Left renal pelvis (tissue), 4 donors: ENCODE data around the gene HAT1. TPM values are rescaled to one million over a fixed set of nuclear protein-coding genes. Genes with fewer than 3 reads are reported as not detected.
A peak's percentile ranks its signal among the peaks of the same experiment; 100 is the strongest.
"Not testable (repeated sequence)": the region's sequence is repeated elsewhere in the genome, so short reads cannot be mapped to it uniquely, and the experiment has no call there.

Source experiments
- DNase-seq, 4 donors: peaks; one replicate each; pipeline ENCODE4 v3.0.0-alpha.2; 2013; ENCODE audit warnings: low read depth in 4 of 4, low spot score in 3 of 4
- polyA plus RNA-seq, 4 donors: library from polyadenylated mRNA; unstranded; fragments of 120-200 nt; gene quantifications; one replicate each; pipeline ENCODE4 v1.2.1, GENCODE V29; 2013; ENCODE audit not compliant: insufficient read length in 4 of 4

HAT1 gene, protein sequence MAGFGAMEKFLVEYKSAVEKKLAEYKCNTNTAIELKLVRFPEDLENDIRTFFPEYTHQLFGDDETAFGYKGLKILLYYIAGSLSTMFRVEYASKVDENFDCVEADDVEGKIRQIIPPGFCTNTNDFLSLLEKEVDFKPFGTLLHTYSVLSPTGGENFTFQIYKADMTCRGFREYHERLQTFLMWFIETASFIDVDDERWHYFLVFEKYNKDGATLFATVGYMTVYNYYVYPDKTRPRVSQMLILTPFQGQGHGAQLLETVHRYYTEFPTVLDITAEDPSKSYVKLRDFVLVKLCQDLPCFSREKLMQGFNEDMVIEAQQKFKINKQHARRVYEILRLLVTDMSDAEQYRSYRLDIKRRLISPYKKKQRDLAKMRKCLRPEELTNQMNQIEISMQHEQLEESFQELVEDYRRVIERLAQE
- polyA plus RNA-seq: 10 to 100 TPM; 52.5 to 81.9 (median 66.6) TPM

DNA sequence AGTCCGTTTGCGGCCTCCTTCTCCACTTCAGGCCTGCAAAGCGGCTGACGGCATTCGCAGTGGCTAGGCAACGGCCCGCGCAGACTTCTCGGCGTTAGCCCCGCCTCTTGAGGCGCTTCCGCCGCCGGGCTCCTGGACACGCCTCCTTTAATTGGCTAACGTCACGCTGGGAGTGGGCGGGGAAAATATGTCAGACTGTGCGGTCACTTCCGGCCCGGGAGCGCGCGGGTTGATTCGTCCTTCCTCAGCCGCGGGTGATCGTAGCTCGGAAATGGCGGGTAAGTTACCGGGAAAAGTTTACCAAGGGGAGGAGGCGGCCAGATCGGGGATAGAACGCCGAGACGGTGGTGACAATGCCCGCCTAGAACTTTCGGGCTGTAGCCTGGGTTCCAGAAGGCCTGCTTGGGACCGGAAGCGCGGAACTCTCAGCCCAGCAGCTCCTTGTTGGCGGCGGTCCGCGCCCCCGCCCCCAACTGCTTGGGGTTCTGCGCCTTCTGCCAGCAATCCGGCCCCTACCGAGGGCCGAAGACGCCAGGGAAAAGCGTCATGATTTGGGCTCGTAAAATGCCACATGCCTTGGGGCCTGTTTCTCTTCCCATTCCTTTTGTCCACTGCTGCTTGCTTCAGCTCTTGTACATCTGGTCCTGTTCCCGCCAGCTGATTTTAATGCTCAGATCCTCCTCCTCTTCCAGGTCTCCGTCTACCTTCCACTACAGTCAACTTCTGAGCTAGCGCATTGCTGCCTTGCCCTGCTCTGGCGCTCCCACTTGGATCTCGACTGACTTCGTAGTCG is at the start of gene HAT1:
Gene HAT1, plus strand, starts transcription at position 232 of the 793 bp plus-strand sequence. Its CDS starts 40 bp downstream, at position 272.
- DNase-seq: peak; percentile 94 to 98 (median 98)

DNA sequence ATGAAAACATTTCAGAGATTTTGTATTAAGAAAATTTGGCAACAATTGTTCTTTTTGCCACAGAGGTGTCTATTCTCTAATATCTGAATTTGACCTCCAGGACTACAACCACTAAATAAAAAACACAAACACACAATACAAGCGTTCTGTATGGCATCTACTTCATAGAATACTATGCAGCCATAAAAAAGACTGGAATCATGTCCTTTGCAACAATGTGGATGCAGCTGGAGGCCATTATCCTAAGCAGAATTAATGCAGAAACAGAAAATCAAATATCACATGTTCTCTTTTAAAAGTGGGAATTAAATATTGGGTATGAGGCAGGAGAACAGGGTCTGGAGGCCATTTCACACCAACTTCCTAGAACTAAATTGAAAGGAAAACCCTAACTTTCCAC is 47.7 kb upstream of the HAT1 start:
- no peak for DNase-seq

DNA sequence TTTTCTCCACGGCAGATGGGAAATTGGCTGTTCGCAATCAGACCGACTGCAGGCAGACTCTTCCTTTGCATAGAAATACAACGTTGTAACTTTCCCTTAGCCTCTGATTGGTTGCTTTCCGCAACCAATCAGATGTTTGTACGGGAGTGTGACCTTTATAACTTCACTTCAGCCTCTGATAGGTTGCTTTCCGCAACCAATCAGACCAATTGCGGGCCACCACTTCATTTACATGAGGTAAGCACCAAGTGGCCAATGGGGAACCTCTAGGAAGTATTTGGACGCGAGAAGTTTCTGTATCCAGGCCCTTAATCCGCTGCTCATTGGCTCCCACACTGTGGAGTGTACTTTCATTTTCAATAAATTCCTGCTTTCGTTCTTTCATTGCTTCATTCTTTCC is 47.3 kb upstream of the HAT1 start:
- no peak for DNase-seq

DNA sequence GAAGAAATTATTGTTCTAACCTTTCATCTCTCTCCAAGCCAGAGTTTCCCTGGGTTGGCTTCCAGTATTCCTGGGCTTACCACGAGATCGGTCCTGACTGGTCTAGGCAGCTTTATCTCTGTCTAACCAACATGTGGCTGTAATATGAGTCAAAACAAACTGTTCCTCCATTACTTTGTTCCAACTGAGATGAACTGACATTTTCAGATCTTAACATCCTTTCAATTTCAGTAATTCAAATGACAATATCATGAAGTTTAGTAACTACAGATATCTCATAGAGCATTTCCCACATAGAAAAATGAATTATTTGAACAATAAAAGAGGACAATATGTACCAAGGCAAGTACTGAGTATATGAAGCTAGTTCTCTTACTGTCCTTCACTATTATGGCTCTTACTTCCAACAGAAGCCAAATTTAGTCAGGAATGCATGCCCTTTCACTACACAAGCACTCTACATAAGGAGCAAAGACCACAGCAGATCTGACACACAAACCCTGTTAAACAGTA is 43.7 kb upstream of the HAT1 start:
- no peak for DNase-seq

DNA sequence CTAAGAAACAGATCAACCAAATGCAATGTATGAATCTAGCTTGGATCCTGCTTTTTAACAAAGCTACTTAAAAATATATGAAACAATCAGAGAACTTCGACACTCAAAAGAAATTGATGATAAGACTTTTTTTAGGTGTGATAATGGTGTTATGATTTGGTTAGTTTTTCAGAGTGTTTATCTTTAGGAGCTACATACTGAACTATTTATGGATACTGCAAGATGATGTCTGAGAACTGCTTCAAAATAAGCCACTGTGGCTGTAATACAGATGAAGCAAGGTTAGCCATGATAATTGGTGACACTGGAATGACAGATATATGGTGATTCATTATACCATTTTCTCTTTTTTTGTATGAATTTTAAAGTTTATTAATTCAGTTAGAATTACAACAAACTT is 42.4 kb upstream of the HAT1 start:
- no peak for DNase-seq

DNA sequence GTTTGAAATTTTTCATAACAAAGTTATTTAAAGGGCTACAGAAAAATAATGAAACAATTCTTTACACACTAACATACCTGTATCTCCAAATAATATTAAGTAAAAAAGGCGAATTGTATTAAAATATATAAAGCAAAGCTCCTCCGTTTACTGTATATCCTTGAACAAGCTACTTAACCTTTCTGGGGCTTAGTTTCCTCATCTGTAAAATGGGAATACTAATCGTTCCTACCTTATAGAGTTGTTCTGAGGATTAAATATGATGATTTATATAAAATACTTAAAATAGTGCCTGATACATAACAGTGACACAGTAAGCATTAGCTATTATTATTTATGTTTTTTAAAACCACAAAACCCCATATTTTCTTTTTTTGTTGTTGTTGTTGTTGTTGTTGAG is 41.5 kb upstream of the HAT1 start:
- no peak for DNase-seq

DNA sequence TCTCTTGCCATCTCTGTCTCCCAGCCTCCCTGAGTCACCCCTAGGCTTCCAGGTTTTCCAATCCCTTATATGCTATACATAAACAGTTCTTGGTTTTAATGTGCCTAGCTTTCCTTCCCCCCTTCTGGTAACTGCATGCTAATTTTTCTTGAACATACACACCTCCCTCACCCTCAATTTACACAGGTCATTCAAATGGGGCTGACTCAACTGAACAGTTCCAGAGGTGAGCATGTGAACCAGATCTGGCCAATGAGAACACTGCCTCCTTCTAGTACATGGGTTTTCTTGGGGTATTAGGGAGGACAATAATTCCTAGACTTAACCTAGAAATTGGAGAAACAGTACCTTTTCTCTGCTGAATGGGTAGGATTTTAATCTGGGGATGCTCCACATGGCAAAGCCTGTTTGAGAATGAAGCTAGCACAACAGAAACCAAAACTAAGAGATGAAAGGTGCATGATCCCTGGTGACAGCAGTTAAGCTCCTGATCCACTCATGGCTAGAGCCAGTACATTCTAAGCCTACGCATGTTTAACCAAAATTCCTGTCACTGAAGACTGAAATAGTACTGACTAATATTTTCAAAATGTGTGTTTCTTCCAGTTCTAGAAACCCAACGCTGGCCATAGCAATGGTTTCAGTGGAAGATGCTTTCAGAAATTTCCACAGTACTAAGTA is 40.0 kb upstream of the HAT1 start:
- DNase-seq: no peak

DNA sequence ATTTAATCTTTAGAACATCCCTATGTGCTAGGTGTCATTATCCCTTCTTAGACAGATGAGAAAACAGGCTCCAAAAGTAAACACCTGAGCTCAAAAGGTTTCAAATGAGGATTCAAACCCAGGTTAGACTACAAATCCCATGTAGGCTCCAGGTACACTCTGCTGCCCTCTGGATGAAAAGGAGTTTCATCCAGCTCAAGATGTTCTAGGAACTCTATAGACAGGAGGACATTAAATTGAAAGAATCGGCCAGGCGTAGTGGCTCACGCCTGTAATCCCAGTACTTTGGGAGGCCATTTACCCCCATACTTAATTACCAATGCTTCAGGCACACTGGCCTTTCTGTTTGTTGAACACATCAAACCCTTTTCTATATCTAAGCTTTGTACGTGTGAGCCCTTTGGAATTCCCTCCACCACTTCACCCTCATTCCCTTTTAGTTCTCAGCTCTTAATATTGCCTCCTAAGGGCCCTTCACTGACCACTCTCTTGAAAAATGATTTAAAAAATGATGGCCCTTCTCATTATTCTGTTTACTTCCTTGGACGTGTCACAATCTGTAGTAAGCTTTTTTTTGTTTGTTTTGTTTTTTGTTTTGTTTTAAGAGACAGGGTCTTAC is 38.9 kb upstream of the HAT1 start:
- no peak for DNase-seq

DNA sequence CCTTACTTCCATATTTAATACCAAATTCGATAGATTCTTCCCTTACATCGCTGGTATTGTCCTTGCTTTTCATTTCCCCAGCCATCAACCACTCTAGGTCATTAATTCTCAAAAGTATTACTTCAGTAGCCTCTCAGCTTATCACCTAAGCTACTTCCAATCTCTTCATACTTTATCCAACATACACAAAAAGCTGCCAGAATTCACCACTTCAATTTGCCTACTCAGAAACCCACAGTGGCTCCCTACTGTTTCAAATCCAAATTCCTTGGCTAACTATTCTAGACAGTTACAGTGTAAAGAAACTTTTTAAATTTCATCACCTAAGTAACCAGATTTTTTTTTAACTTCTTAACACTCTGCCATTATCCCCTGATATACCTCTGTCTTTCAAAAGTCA is 32.9 kb upstream of the HAT1 start:
- no peak for DNase-seq

DNA sequence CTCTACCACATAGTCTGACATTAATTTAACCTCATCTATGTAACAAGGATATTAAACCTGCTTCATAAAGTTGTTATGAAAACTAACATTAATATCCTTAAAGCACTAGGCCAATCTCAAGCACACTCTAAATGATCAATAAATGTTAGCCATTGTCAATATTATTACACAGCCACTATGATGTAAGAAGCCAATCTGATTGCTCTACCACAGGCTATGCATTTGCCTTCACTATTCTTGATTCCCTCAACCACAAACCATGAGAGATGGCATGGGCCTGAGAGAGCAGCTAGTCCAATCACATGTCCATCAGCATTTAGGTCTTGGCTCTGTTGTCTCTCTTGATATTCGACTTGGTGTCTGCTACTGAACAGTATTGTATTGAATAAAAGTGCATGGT is 32.5 kb upstream of the HAT1 start:
- no peak for DNase-seq

DNA sequence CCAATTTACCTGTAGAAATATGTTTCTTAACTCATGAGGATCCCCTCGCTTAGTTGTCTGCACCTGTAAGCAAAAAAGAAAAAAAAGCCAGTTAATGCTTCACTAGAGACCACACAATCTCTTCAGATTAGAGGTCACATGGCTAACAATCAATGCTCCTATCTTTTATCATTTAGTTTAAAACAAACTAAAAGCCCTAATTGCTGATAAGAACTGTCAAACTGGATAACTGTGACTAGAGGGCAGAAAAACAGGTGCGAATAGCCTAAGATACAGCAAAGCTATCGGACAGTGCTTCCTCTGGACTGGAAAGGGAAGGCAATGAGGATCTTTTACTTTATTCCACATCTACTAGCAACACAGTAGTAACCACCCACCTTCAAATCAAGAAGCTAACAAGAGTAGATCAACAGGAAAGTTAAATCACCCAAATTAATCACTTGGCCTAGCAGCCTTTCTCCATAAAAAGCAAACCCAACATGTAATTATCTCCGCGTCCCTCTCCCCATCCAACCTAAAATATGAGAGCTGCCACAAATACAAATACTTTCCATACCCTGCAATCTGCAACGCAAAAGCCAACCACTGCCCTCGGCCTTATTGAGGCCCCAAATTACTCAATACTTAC is 29.0 kb upstream of the HAT1 start:
- DNase-seq: no peak

DNA sequence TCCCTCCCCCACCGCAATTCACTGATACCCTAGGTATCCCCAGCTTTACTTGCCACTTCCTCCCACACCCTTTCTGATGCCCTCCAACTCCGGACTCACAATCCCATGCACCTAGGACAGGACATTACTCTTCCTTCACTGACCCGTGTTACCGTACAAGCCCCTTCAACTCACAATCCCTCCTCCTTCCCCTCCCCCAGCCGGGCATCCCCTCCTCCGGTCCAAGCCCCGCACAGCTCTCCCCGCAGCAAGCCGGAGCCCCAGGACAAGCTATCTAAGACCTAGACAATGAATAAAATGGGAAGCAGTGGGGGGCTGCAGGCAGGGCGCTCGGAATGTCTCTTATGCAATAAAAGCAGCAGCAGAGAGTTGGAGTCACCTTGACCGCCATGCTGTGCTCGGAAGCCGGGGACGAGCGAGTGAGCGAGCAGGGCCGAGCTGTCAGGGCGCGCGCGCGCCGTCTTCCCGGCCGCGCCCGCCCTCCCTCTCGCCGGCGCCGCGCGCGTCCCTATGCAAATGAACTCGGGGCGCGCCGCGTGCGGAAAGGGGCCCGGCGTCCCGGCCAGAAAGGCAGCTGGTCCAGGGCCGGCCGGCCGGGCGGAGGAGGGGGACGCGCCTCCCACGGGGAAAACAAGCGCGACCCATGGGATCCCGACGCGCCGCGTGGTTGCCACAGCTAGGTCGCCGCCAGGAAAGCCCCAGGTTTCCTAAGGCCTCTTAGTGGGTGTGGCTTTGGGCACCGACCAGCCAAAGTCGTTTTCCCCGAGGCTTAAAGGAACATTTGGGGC is 28.2 kb upstream of the HAT1 start, which contains the start of gene SLC25A12:
Gene SLC25A12, minus strand, starts transcription at position 421 of the 788 bp plus-strand sequence. Its CDS starts 30 bp downstream, at position 391.
- DNase-seq: peak; percentile 57 to 81 (median 73)

DNA sequence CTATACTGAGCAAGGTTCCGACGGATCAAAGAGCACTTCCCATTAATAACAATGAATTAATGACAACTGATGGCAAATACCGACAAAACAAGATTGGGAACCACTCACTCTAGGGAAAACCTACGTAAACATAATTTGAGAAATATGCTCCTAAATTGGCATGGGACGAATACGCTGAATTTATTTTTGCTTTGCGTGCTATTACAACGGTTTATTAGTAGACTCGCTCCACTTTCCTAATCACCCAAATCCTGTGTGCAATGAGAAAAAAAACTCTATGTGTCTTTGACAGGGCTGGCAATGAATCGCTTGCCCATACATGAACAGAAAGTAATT is 27.7 kb upstream of the HAT1 start:
- no peak for DNase-seq

DNA sequence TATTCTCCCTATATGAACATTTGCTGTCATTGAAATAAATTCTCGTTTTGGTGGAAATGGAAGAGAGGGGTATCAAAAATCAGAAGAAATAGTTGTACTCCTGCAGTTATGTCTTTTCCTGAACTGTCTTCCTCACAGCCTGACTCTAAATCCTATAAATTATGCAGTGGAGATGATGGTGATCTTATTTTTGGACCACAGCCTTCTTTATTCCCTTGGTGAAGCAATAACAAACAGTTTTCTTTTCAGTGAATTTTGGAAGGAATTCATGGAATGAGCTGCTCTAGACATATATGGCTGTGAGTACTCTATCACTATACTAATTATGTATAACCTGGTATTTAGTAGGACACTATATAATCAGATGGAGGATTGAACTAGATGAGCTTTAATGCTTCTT is 26.5 kb upstream of the HAT1 start:
- no peak for DNase-seq

DNA sequence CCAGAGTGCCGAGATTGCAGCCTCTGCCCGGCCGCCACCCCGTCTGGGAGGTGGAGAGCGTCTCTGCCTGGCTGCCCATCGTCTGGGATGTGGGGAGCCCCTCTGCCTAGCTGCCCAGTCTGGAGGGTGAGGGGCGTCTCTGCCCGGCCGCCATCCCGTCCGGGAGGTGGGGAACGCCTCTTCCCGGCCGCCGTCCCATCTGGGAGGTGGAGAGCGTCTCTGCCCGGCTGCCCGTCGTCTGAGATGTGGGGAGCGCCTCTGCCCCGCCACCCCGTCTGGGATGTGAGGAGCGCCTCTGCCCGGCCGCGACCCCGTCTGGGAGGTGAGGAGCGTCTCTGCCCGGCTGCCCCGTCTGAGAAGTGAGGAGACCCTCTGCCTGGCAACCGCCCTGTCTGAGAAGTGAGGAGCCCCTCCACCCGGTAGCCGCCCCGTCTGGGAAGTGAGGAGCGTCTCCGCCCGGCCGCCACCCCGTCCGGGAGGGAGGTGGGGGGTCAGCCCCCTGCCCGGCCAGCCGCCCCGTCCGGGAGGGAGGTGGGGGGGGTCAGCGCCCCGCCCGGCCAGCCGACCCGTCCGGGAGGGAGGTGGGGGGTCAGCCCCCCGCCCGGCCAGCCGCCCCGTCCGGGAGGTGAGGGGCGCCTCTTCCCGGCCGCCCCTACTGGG is 22.5 kb upstream of the HAT1 start:
- DNase-seq: not testable (repeated sequence)

DNA sequence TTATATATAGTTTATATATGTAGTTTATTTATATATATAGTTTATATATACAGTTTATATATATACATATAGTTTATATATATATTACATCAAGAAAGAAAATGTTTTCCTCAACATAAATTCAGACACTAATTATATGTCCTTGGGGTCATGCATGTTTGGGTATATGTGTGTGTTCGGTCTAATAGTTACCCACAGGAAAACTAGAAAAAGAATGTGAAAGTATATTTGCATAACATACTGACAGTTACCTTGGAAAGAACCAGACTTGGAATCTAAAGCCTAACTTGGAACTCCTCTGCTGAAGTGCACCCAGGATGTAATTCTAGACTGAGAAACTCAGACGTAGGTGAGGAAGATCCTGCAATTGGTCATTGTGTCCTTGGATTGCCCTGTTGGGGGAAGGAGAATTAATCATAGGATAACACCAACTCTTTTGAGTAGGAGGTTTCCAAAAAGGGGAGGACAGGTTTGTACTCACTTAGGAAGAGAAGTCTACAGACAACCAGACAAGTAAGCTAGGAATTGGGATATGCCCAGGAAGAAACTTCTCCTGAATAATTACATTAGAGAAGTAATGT is 19.3 kb upstream of the HAT1 start:
- no peak for DNase-seq

DNA sequence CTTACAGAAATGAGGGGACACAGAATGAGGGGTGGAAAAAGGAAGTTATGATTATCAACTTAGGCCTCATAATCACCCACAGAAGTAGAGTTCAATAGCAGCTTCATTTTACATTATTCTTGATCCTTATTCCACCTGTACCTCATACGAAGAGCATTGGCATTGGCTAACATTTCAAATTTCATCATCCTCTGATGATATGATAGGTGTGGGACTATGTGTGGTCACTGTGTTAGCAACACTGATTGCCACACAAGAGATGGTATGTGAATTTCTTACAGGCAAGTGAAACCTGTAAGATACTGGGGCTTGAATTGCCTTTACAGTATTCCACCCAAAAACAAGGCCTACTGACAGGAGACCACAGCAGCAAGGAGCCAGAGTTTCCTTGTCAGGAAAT is 14.0 kb upstream of the HAT1 start:
- no peak for DNase-seq

DNA sequence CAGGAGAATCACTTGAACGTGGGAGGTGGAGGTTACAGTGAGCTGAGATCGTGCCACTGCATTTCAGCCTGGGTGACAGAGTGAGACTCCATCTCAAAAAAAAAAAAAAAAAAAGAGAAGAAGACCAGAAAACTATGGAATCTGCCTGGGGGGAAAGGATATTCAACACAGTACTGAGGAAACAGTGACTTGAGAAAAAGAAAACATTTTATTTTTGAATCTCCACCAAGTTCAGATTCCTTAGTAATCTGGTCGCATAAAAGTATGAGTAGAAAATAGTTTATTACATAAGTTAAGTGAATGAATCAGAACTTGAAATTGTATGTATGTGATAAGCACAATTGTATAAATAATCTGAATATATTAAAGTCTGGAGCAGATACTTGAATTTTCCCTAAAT is 13.0 kb upstream of the HAT1 start:
- no peak for DNase-seq
